ENCODE measurements around the gene CACNA2D1.
A peak's percentile ranks its signal among the peaks of the same experiment; 100 is the strongest.

Gene CACNA2D1

DNA sequence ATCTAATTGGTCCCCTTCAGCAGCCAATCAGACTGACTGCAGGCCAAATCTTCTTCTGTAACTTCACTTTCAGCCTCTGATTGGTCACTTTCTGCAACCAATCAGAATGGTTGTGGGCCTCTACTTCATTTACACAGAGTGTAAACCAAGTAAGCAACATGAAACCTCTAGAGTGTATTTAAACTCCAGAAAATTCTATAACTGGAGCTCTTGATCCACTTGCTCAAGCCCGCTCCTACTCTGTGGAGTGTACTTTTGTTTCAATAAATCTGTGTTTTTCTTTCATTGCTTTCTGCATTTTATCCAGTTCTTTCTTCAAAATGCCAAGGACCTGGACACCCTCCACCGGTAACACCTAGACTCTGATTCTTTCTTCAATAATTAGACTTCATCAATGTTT lies 319.1 kb downstream of the CACNA2D1 start:
- TF ChIP-seq BACH2 (CRISPR knock-in tag; IDR thresholded peaks at IDR 0.05; ENCODE audit: borderline replicate concordance) (no peak), SNAI2 (CRISPR knock-in tag; IDR thresholded peaks at IDR 0.05) (no peak), CSRNP3 (CRISPR knock-in tag; IDR thresholded peaks at IDR 0.05) (no peak), GLIS3 (CRISPR knock-in tag; IDR thresholded peaks at IDR 0.05) (no peak)
- no peak for ATAC-seq

DNA sequence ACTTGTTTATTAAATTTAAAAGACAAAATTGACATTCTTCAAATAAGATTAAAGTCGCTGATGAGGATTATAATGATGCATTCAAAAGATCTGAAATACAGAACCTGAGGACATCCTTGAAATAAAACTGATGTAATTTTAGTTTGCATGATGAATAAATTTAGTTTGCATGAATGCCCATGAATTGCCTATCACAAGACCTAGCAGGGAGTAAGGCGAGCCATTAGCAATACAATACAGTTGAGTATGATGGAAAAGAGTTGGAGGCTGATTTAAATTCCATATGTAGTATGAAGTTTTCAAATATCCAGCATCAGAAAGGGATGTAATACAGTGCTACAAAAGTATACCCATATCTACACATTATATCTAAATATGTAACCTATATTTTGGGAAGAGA lies 321.3 kb downstream of the CACNA2D1 start:
- ATAC-seq: no peak
- TF ChIP-seq ISL1 (CRISPR knock-in tag; IDR thresholded peaks at IDR 0.05) (peak; percentile 89), TCF4 (CRISPR knock-in tag; IDR thresholded peaks at IDR 0.05; ENCODE audit: borderline replicate concordance) (0 out of 2 replicates have a peak, but pooled peaks have one; percentile 18), ZFP30 (CRISPR knock-in tag; IDR thresholded peaks at IDR 0.05) (no peak)

GRCh38 chr7:82114237-82114636 lies 329.3 kb downstream of the CACNA2D1 start:
- ATAC-seq: no peak
- TF ChIP-seq ZFP3 (CRISPR knock-in tag; IDR thresholded peaks at IDR 0.05) (no peak), ZFP30 (CRISPR knock-in tag; IDR thresholded peaks at IDR 0.05) (no peak), RARB (CRISPR knock-in tag; IDR thresholded peaks at IDR 0.05) (no peak), BACH2 (CRISPR knock-in tag; IDR thresholded peaks at IDR 0.05; ENCODE audit: borderline replicate concordance) (no peak), PPARA (CRISPR knock-in tag; IDR thresholded peaks at IDR 0.05; ENCODE audit: borderline replicate concordance) (no peak), ZNF565 (CRISPR knock-in tag; conservative IDR thresholded peaks at IDR 0.05; ENCODE audit: low read depth) (no peak), CREB5 (CRISPR knock-in tag; IDR thresholded peaks at IDR 0.05; ENCODE audit: low read depth) (no peak), CSDC2 (CRISPR knock-in tag; IDR thresholded peaks at IDR 0.05) (no peak), ARNTL (CRISPR knock-in tag; IDR thresholded peaks at IDR 0.05; ENCODE audit: borderline replicate concordance, low read depth) (no peak), TOX (CRISPR knock-in tag; IDR thresholded peaks at IDR 0.05; ENCODE audit: borderline replicate concordance) (no peak)

- no peak for ATAC-seq
- TF ChIP-seq SNAI2 (CRISPR knock-in tag; IDR thresholded peaks at IDR 0.05) (no peak), ZC3H10 (CRISPR knock-in tag; IDR thresholded peaks at IDR 0.05) (no peak), TOX (CRISPR knock-in tag; IDR thresholded peaks at IDR 0.05; ENCODE audit: borderline replicate concordance) (no peak), ZNF565 (CRISPR knock-in tag; conservative IDR thresholded peaks at IDR 0.05; ENCODE audit: low read depth) (no peak), RARB (CRISPR knock-in tag; IDR thresholded peaks at IDR 0.05) (no peak), ARNTL (CRISPR knock-in tag; IDR thresholded peaks at IDR 0.05; ENCODE audit: borderline replicate concordance, low read depth) (no peak), OSR1 (CRISPR knock-in tag; IDR thresholded peaks at IDR 0.05) (no peak), CSDC2 (CRISPR knock-in tag; IDR thresholded peaks at IDR 0.05) (no peak), ZNF70 (CRISPR knock-in tag; IDR thresholded peaks at IDR 0.05) (no peak), ISL1 (CRISPR knock-in tag; IDR thresholded peaks at IDR 0.05) (no peak)
Measured at GRCh38 chr7:82110146-82110840, 333.3 kb downstream of the CACNA2D1 start.

- TF ChIP-seq TOX (CRISPR knock-in tag; IDR thresholded peaks at IDR 0.05; ENCODE audit: borderline replicate concordance): no peak
- peak; percentile 86; the same call in 1 of the 2 replicates for TF ChIP-seq ZC3H10 (CRISPR knock-in tag; IDR thresholded peaks at IDR 0.05)
- peak; percentile 87 for ATAC-seq
Measured at GRCh38 chr7:82109288-82109687, 334.3 kb downstream of the CACNA2D1 start.

DNA sequence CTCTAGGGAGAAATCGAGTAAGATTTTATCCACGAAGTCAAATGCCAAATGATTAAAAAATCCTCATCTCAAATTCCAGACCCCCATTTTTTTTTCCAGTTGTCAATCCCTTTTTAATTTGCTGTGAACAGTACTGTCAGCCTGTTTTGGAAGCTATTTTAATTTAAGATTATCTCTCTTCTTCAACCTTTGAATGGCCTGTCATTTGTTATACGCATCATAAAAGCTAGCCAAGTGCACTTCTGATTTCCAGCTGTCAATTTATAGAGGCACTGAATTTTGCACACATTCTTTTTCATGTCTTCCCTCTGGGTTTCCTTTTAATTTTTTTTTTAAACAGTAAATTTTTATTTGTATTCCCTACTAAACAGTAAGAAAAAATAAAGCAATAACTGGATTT lies 337.4 kb downstream of the CACNA2D1 start:
- no peak for TF ChIP-seq GLIS3 (CRISPR knock-in tag; IDR thresholded peaks at IDR 0.05)
- TF ChIP-seq ESRRG (CRISPR knock-in tag; IDR thresholded peaks at IDR 0.05): no peak
- TF ChIP-seq TSHZ2 (CRISPR knock-in tag; IDR thresholded peaks at IDR 0.05): no peak
- no peak for ATAC-seq

Data from SK-N-SH treated with all-trans-retinoic acid at 6 μM for 48 hours (cell line).